Endothelial cell of umbilical vein (primary cell): Measurements from ENCODE around the gene PSMA3. TPM values are rescaled to one million over a fixed set of nuclear protein-coding genes. Genes with fewer than 3 reads are reported as not detected.

Source experiments
- BruUV-seq: library from RNA; stranded (reverse); fragments of 400-500 nt; replicated peaks from 2 replicates; lab custom pipeline; 2021; lab: Mats Ljungman, UMichigan
- CTCF ChIA-PET: fragments of 300-600, 350-600 bp; sonication (Branson Sonifier 250); formaldehyde crosslinking; loops from one replicate; lab custom pipeline; 2021; ENCODE audit warnings: antibody characterized with exemption, inconsistent platforms; lab: Charles Lee
- POLR2A ChIA-PET: fragments of 300-600, 350-600 bp; sonication (Branson Sonifier 250); formaldehyde crosslinking; loops from one replicate; lab custom pipeline; 2021; ENCODE audit warnings: antibody characterized with exemption, inconsistent platforms; lab: Charles Lee
- DNase-seq: peaks from one replicate; pipeline ENCODE4 v3.0.0-alpha.2; 2011; ENCODE audit warnings: low read depth, low spot score
- FAIRE-seq: peaks from 2 replicates; lab custom pipeline; 2011; peaks lifted over from hg19 to GRCh38; lab: Jason Lieb, UNC
- H2AFZ ChIP-seq: 2 replicates; pipeline ENCODE4 v1.6.0; 2012; ENCODE audit warnings: low read depth, low read length, control low read depth, inconsistent platforms
- H3K27ac ChIP-seq: 2 replicates; pipeline ENCODE4 v1.5.1; 2011; ENCODE audit warnings: low read depth, mild to moderate bottlenecking, control low read depth, low read length, moderate library complexity; ENCODE audit not compliant: insufficient read depth
- H3K27me3 ChIP-seq, 2 experiments: 2 replicates each; pipeline versions ENCODE4 v1.6.0 to v1.6.1; 2011; ENCODE audit warnings: low read length in 2 of 2, mixed read lengths in 1 of 2; ENCODE audit not compliant: control insufficient read depth in 2 of 2, insufficient read depth in 2 of 2
- H3K36me3 ChIP-seq, 2 experiments: 2 replicates in 1 of 2; 3 replicates in 1 of 2; pipeline ENCODE4 v1.5.1; 2011; ENCODE audit warnings: low read length in 2 of 2, mild to moderate bottlenecking in 1 of 2, moderate library complexity in 1 of 2; ENCODE audit not compliant: control insufficient read depth in 2 of 2, insufficient read depth in 2 of 2; ENCODE audit errors: extremely low read depth in 1 of 2
- H3K4me1 ChIP-seq: 3 replicates; pipeline ENCODE4 v1.5.1; 2011; ENCODE audit warnings: mild to moderate bottlenecking, low read length; ENCODE audit not compliant: control insufficient read depth, insufficient read depth; ENCODE audit errors: extremely low read depth
- H3K4me2 ChIP-seq: 2 replicates; pipeline ENCODE4 v1.6.1; 2011; ENCODE audit warnings: low read length, control low read depth, mixed read lengths; ENCODE audit not compliant: insufficient read depth
- H3K4me3 ChIP-seq, 3 experiments: fragments of 200-600 bp in 1 of 3; sonication (generic), shearing (Covaris generic) in 1 of 3; replicated peaks in 1 of 3; 2 replicates each; pipeline ENCODE4 v1.5.1; 2011 to 2016; ENCODE audit warnings: control low read depth in 3 of 3, low read length in 3 of 3, mild to moderate bottlenecking in 2 of 3, inconsistent platforms in 1 of 3, low read depth in 1 of 3, moderate library complexity in 1 of 3; ENCODE audit not compliant: insufficient read depth in 1 of 3
- H3K79me2 ChIP-seq: 2 replicates; pipeline ENCODE4 v1.6.0; 2012; ENCODE audit warnings: low read length, inconsistent platforms; ENCODE audit not compliant: control insufficient read depth, insufficient read depth
- H3K9ac ChIP-seq: replicated peaks from 2 replicates; pipeline ENCODE3; 2011; ENCODE audit warnings: low read length, control low read depth; ENCODE audit not compliant: insufficient read depth; ENCODE audit errors: extremely low read depth
- H3K9me1 ChIP-seq: replicated peaks from 3 replicates; pipeline ENCODE4 v1.6.0; 2011; ENCODE audit warnings: mild to moderate bottlenecking, low read length; ENCODE audit not compliant: control insufficient read depth, insufficient read depth; ENCODE audit errors: extremely low read depth
- H3K9me3 ChIP-seq: replicated peaks from 2 replicates; pipeline ENCODE4 v1.5.1; 2012; ENCODE audit warnings: low read length, inconsistent platforms; ENCODE audit not compliant: control insufficient read depth, insufficient read depth
- H4K20me1 ChIP-seq: replicated peaks from 2 replicates; pipeline ENCODE3; 2011; ENCODE audit warnings: mild to moderate bottlenecking, low read length; ENCODE audit not compliant: control insufficient read depth, insufficient read depth; ENCODE audit errors: extremely low read depth
- CTCF ChIP-seq, 2 donors: IDR thresholded peaks; 1 replicate in 1 of 2; 2 replicates in 1 of 2; pipeline ENCODE4 v1.5.1; 2011; ENCODE audit warnings: low read length in 2 of 2, mild to moderate bottlenecking in 2 of 2, moderate library complexity in 2 of 2, control low read depth in 1 of 2, inconsistent platforms in 1 of 2, low read depth in 1 of 2; ENCODE audit not compliant: insufficient read depth in 1 of 2; ENCODE audit errors: extremely low read depth in 1 of 2
- EZH2 ChIP-seq: IDR thresholded peaks from 2 replicates; pipeline ENCODE4 v1.6.1; 2012; ENCODE audit warnings: borderline replicate concordance, low read depth, mild to moderate bottlenecking, moderate library complexity, low read length, inconsistent platforms; ENCODE audit not compliant: severe bottlenecking
- FOS ChIP-seq: IDR thresholded peaks from 2 replicates; pipeline ENCODE4 v1.6.1; 2011; ENCODE audit warnings: mild to moderate bottlenecking, low read length, moderate library complexity, borderline replicate concordance; ENCODE audit not compliant: insufficient read depth
- GATA2 ChIP-seq: IDR thresholded peaks from 2 replicates; pipeline ENCODE4 v1.7.0; 2011; ENCODE audit warnings: low read depth, mild to moderate bottlenecking, moderate library complexity, mixed read lengths, low read length; ENCODE audit not compliant: insufficient read length, insufficient read depth
- JUN ChIP-seq: IDR thresholded peaks from 2 replicates; pipeline ENCODE4 v1.6.1; 2011; ENCODE audit warnings: borderline replicate concordance, low read depth; ENCODE audit not compliant: insufficient read length, insufficient read depth
- MAX ChIP-seq: IDR thresholded peaks from 2 replicates; pipeline ENCODE4 v1.6.1; 2011; ENCODE audit not compliant: insufficient read depth, insufficient read length
- MYC ChIP-seq: IDR thresholded peaks from one replicate; pipeline ENCODE4 v1.6.1; 2011; ENCODE audit warnings: mild to moderate bottlenecking, low read depth, low read length
- POLR2A ChIP-seq: IDR thresholded peaks from 2 replicates; pipeline ENCODE4 v1.6.1; 2012; ENCODE audit warnings: low read depth, mild to moderate bottlenecking, control low read depth, low read length
- POLR2AphosphoS5 ChIP-seq: IDR thresholded peaks from 2 replicates; pipeline ENCODE4 v1.6.1; 2012; ENCODE audit warnings: low read depth, mild to moderate bottlenecking, control low read depth, low read length, moderate library complexity; ENCODE audit not compliant: insufficient read depth
- dilution Hi-C: fragments of 300-500 bp; cut with MboI; formaldehyde crosslinking; loops from one replicate; pipeline ENCODE4 v1.15.0; 2019; ENCODE audit warnings: low sequenced_read_pairs; ENCODE audit not compliant: extremely low pct_ligation_motif_present
- intact Hi-C: fragments of 100-400 bp; cut with micrococcal nuclease; formaldehyde crosslinking; loops from one replicate; pipeline ENCODE4 v1.10.0; 2022
- polyA plus RNA-seq, 4 experiments: library from polyadenylated mRNA; depleted of rRNA in 3 of 4; stranded (reverse) in 3 of 4; unstranded in 1 of 4; fragments of >200 nt; gene quantifications; 2 replicates each; pipeline versions ENCODE4 v1.2.1 to v1.2.3, GENCODE V29; 2011 to 2012; ENCODE audit warnings: missing spikeins in 1 of 4
- total RNA-seq: library from RNA; stranded (reverse); gene quantifications from 2 replicates; pipeline ENCODE4 v1.2.3, GENCODE V29; 2021

The PSMA3 gene
- total and polyA plus RNA-seq, 2 donors (not counting 3 experiments of a cell fraction or from before 2014, with no cell fraction given) = 240 to 297 TPM

- intact Hi-C loops = no loop called here
Measured at GRCh38 chr14:58213176-58213575, 31.5 kb upstream of the PSMA3 start.

More at GRCh38 chr14:58213176-58213575, 31.5 kb upstream of the PSMA3 start:
- H3K79me2 ChIP-seq = no peaks in the 10 kb centered on the region
- no peak overlapping the region for H3K27ac ChIP-seq
- no peaks in the 10 kb centered on the region for H3K9me1 ChIP-seq
- TF ChIP-seq CTCF (IDR thresholded peaks at IDR 0.05; ENCODE audit: extremely low read depth in 1 of 2, insufficient read depth in 1 of 2, low read depth in 1 of 2, low read length in 2 of 2) = no peak
- no peak for TF ChIP-seq FOS
- TF ChIP-seq JUN = no peak
- TF ChIP-seq MYC = no peak
- TF ChIP-seq MAX = no peak
- TF ChIP-seq EZH2 = no peak
- TF ChIP-seq POLR2AphosphoS5 = no peak
- no peak for TF ChIP-seq POLR2A
- TF ChIP-seq GATA2 = no peak
- FAIRE-seq (no peak), DNase-seq (no peak)
- no peak overlapping the region for H3K9ac ChIP-seq
- H2AFZ ChIP-seq = no peak overlapping the region
- dilution Hi-C loops = no loop called here
- no peak overlapping the region for H3K4me3 ChIP-seq
- CTCF ChIA-PET = interaction anchor here (1.7 kb wide), 1 partner anchor 8 kb away, joined by 5 read pairs; no protein-coding TSS in a partner anchor
- H3K27me3 ChIP-seq = no peaks in the 10 kb centered on the region
- no peak overlapping the region for H3K4me2 ChIP-seq
- POLR2A ChIA-PET = no interaction called here
- H4K20me1 ChIP-seq = no peaks in the 10 kb centered on the region
- H3K36me3 ChIP-seq = peaks cover 6 to 15% of the 10 kb centered on the region in 2 experiments
- BruUV-seq = no TSS peak
- H3K4me1 ChIP-seq = no peaks in the 10 kb centered on the region
- no peaks in the 10 kb centered on the region for H3K9me3 ChIP-seq
